ENCODE results near the gene RCC1. TPM values are rescaled to one million over a fixed set of nuclear protein-coding genes. Genes with fewer than 3 reads are reported as not detected.
"Not testable (repeated sequence)": the region's sequence is repeated elsewhere in the genome, so short reads cannot be mapped to it uniquely, and the experiment has no call there.

RCC1 gene
- total and polyA plus RNA-seq, 4 donors, result 2.2 to 21.8 (median 18.5) TPM

- Histone ChIP-seq H3K4me3 (ENCODE audit: low read depth in 1 of 3, low read length in 3 of 3) (no peak overlapping the region), H3K27me3 (ENCODE audit: control insufficient read depth in 4 of 4, insufficient read depth in 4 of 4, low read length in 3 of 4) (no peaks in the 10 kb centered on the region), H3K9ac (ENCODE audit: low read depth in 1 of 2, low read length in 2 of 2) (no peak overlapping the region), H3K36me3 (ENCODE audit: control insufficient read depth in 4 of 4, insufficient read depth in 3 of 4, low read depth in 1 of 4, low read length in 3 of 4) (peaks cover 8 to 43% (median 35%) of the 10 kb centered on the region in 4 donors), H3K27ac (ENCODE audit: low read depth in 1 of 2, low read length in 2 of 2) (no peak overlapping the region), H3K4me1 (ENCODE audit: control insufficient read depth in 4 of 4, insufficient read depth in 4 of 4, low read length in 3 of 4) (peaks cover 7 to 27% (median 14%) of the 10 kb centered on the region in 4 donors), H3K9me3 (ENCODE audit: control insufficient read depth in 4 of 4, low read length in 3 of 4) (no peaks in the 10 kb centered on the region)
- TF ChIP-seq HNF4A (conservative IDR thresholded peaks at IDR 0.05) (no peak), SP1 (IDR thresholded peaks at IDR 0.05) (no peak)
- TF ChIP-seq, protein P1, sequence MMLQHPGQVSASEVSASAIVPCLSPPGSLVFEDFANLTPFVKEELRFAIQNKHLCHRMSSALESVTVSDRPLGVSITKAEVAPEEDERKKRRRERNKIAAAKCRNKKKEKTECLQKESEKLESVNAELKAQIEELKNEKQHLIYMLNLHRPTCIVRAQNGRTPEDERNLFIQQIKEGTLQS (IDR thresholded peaks at IDR 0.05), result no peak
- DNase-seq (ENCODE audit: low spot score), result no peak
- 88% methylated on average over 7 of the region's 7 CpGs for WGBS
These were observed 6.3 kb downstream of the RCC1 start for GRCh38 chr1:28512058-28512611.

GRCh38 chr1:28514445-28514933 is 8.6 kb downstream of the RCC1 start:
- not testable (repeated sequence) for H3K27ac ChIP-seq (ENCODE audit: low read depth in 1 of 2, low read length in 2 of 2); H3K9me3 ChIP-seq (ENCODE audit: control insufficient read depth in 4 of 4, low read length in 3 of 4); H3K4me3 ChIP-seq (ENCODE audit: low read depth in 1 of 3, low read length in 3 of 3); H3K9ac ChIP-seq (ENCODE audit: low read depth in 1 of 2, low read length in 2 of 2); DNase-seq (ENCODE audit: low spot score); H3K27me3 ChIP-seq (ENCODE audit: control insufficient read depth in 4 of 4, insufficient read depth in 4 of 4, low read length in 3 of 4)
- Histone ChIP-seq H3K4me1 (ENCODE audit: control insufficient read depth in 4 of 4, insufficient read depth in 4 of 4, low read length in 3 of 4) (peaks cover 4 to 25% (median 14%) of the 10 kb centered on the region in 4 donors), H3K36me3 (ENCODE audit: control insufficient read depth in 4 of 4, insufficient read depth in 3 of 4, low read depth in 1 of 4, low read length in 3 of 4) (peaks cover 7 to 31% (median 19%) of the 10 kb centered on the region in 4 donors)
- 95% methylated on average over 13 of the region's 13 CpGs for WGBS

GRCh38 chr1:28516518-28516956 is 10.7 kb downstream of the RCC1 start:
- Histone ChIP-seq H3K27me3 (ENCODE audit: control insufficient read depth in 4 of 4, insufficient read depth in 4 of 4, low read length in 3 of 4) (no peaks in the 10 kb centered on the region), H3K4me3 (ENCODE audit: low read depth in 1 of 3, low read length in 3 of 3) (no peak overlapping the region), H3K9me3 (ENCODE audit: control insufficient read depth in 4 of 4, low read length in 3 of 4) (no peaks in the 10 kb centered on the region), H3K27ac (ENCODE audit: low read depth in 1 of 2, low read length in 2 of 2) (no peak overlapping the region), H3K36me3 (ENCODE audit: control insufficient read depth in 4 of 4, insufficient read depth in 3 of 4, low read depth in 1 of 4, low read length in 3 of 4) (peaks cover 0 to 15% (median 3%) of the 10 kb centered on the region in 4 donors), H3K4me1 (ENCODE audit: control insufficient read depth in 4 of 4, insufficient read depth in 4 of 4, low read length in 3 of 4) (peaks cover 4 to 18% (median 11%) of the 10 kb centered on the region in 4 donors), H3K9ac (ENCODE audit: low read depth in 1 of 2, low read length in 2 of 2) (no peak overlapping the region)
- DNase-seq (ENCODE audit: low spot score), result no peak
- TF ChIP-seq EGR1 (IDR thresholded peaks at IDR 0.05; ENCODE audit: low read depth in 2 of 2) (no peak), MAX (IDR thresholded peaks at IDR 0.05) (no peak), FOXA1 (IDR thresholded peaks at IDR 0.05) (no peak), HNF4G (IDR thresholded peaks at IDR 0.05) (no peak), GABPA (IDR thresholded peaks at IDR 0.05 in 1 of 2, conservative IDR thresholded peaks at IDR 0.05 in 1 of 2) (no peak), SP1 (IDR thresholded peaks at IDR 0.05) (no peak), HNF4A (conservative IDR thresholded peaks at IDR 0.05) (no peak), YY1 (IDR thresholded peaks at IDR 0.05) (no peak), JUND (IDR thresholded peaks at IDR 0.05) (no peak), RAD21 (IDR thresholded peaks at IDR 0.05) (no peak), TAF1 (conservative IDR thresholded peaks at IDR 0.05) (no peak), NR2F2 (IDR thresholded peaks at IDR 0.05) (no peak), FOXA2 (IDR thresholded peaks at IDR 0.05) (no peak), RXRA (IDR thresholded peaks at IDR 0.05) (no peak)
- TF ChIP-seq, protein P2, sequence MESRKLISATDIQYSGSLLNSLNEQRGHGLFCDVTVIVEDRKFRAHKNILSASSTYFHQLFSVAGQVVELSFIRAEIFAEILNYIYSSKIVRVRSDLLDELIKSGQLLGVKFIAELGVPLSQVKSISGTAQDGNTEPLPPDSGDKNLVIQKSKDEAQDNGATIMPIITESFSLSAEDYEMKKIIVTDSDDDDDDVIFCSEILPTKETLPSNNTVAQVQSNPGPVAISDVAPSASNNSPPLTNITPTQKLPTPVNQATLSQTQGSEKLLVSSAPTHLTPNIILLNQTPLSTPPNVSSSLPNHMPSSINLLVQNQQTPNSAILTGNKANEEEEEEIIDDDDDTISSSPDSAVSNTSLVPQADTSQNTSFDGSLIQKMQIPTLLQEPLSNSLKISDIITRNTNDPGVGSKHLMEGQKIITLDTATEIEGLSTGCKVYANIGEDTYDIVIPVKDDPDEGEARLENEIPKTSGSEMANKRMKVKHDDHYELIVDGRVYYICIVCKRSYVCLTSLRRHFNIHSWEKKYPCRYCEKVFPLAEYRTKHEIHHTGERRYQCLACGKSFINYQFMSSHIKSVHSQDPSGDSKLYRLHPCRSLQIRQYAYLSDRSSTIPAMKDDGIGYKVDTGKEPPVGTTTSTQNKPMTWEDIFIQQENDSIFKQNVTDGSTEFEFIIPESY (IDR thresholded peaks at IDR 0.05), result no peak
- TF ChIP-seq, protein P3, sequence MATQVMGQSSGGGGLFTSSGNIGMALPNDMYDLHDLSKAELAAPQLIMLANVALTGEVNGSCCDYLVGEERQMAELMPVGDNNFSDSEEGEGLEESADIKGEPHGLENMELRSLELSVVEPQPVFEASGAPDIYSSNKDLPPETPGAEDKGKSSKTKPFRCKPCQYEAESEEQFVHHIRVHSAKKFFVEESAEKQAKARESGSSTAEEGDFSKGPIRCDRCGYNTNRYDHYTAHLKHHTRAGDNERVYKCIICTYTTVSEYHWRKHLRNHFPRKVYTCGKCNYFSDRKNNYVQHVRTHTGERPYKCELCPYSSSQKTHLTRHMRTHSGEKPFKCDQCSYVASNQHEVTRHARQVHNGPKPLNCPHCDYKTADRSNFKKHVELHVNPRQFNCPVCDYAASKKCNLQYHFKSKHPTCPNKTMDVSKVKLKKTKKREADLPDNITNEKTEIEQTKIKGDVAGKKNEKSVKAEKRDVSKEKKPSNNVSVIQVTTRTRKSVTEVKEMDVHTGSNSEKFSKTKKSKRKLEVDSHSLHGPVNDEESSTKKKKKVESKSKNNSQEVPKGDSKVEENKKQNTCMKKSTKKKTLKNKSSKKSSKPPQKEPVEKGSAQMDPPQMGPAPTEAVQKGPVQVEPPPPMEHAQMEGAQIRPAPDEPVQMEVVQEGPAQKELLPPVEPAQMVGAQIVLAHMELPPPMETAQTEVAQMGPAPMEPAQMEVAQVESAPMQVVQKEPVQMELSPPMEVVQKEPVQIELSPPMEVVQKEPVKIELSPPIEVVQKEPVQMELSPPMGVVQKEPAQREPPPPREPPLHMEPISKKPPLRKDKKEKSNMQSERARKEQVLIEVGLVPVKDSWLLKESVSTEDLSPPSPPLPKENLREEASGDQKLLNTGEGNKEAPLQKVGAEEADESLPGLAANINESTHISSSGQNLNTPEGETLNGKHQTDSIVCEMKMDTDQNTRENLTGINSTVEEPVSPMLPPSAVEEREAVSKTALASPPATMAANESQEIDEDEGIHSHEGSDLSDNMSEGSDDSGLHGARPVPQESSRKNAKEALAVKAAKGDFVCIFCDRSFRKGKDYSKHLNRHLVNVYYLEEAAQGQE (IDR thresholded peaks at IDR 0.05), result no peak
- TF ChIP-seq, protein P4, sequence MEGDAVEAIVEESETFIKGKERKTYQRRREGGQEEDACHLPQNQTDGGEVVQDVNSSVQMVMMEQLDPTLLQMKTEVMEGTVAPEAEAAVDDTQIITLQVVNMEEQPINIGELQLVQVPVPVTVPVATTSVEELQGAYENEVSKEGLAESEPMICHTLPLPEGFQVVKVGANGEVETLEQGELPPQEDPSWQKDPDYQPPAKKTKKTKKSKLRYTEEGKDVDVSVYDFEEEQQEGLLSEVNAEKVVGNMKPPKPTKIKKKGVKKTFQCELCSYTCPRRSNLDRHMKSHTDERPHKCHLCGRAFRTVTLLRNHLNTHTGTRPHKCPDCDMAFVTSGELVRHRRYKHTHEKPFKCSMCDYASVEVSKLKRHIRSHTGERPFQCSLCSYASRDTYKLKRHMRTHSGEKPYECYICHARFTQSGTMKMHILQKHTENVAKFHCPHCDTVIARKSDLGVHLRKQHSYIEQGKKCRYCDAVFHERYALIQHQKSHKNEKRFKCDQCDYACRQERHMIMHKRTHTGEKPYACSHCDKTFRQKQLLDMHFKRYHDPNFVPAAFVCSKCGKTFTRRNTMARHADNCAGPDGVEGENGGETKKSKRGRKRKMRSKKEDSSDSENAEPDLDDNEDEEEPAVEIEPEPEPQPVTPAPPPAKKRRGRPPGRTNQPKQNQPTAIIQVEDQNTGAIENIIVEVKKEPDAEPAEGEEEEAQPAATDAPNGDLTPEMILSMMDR (IDR thresholded peaks at IDR 0.05; ENCODE audit: low read depth, low read length, missing input control), result no peak
- TF ChIP-seq, protein P1 (IDR thresholded peaks at IDR 0.05), result no peak
- WGBS, result 95% methylated on average over 1 of the region's 1 CpG

Data from liver (tissue), 9 donors.